HG02884 (cell line): Measurements from ENCODE around the gene ARSH.
"Not testable (repeated sequence)": the region's sequence is repeated elsewhere in the genome, so short reads cannot be mapped to it uniquely, and the experiment has no call there.

ENCODE experiments used
- ATAC-seq: cut with Tn5 transposase; IDR thresholded peaks from one replicate; pipeline ENCODE4 v1.9.1; 2021; ENCODE audit warnings: mild to moderate bottlenecking, moderate library complexity; ENCODE audit not compliant: unreplicated experiment

The ARSH gene

GRCh38 chrX:3029129-3029528, 22.8 kb downstream of the ARSH start:
- no peak for ATAC-seq

- ATAC-seq: no peak
Observed at GRCh38 chrX:3037218-3037617, 30.9 kb downstream of the ARSH start.

DNA sequence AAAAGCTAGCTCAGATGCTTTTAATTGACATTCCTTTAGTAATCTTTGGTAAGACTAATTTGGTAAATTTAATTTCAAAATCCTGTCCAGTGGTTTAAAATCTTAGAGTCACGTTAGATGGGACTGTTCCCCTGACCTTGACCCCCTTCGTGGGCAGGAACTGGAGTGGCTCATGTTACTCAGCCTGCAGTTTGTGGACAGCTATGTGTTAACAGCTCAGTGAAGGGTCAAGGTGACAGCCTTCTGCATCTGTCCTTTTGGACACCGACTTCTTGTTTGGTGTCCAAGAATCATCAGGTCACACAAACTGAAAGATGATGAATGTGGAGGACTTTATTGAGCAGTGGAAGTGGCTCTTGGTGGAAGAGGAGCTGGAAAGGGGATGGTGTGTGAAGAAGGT, 37.9 kb downstream of the ARSH start:
- no peak for ATAC-seq

DNA sequence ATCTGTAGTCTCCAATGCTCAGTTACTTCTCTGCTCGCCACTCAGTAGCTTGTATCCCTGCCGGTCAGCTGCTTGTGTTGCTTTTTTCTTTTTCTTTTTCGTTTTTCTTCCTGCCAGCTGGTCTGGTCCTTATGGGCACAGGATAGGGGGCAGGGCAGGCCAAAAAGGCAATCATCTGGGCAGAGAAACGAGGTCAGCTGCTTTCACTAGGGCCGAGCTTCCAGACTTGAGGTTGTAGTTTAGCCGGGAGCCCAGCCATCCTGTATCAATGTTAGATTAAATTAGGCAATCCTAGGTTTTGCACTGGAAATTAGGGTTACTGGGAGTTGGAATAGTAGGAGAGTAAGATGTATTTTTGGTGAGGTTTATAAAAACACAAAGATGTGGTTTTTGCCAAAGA, 38.3 kb downstream of the ARSH start:
- ATAC-seq: no peak

DNA sequence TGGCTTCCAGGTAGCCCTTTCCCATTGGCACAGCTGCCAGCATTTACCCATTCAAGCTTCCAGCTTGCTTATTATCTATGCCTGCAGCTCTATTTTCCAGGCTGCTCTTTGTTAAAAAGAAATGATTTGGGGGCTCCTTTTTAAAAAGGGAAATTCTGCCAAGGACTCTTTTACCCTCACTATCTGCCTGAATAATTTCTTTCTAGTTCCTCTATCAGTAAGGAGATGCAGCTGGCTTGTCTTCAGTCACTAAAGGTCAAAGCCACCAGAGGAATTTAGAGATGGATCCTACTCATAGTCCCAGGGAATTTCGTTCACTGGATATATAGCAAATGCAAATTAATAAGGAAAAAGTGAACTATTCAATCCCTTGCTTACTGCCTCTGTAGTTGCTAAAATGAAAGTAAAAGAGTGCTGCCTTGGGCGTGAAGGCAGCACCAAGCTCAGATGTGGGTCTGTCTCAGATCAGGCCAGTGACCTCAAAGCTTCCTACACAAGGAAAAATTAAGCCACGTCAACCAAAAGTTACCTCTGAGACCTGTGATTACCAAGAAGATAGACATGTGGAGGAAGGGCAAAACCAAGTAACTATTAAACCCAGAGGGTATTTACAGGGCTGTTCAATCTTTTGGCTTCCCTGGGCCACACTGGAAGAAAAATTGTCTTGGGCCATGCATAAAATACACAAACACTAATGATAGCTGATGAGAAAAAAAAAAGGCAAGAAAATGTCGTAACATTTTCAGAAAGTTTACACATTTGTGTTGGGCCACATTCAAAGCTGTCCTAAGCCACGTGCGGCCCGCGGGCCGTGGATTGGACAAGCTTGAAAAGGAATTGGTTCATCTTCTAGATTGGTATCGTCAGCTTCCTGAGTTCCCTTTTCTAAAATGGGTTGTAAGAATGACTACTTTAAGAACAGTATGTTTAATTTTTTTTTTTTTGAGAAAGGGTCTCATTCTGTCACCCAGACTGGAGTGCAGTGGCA, 40.2 kb downstream of the ARSH start:
- no peak for ATAC-seq

- not testable (repeated sequence) for ATAC-seq
Observed at GRCh38 chrX:3050523-3051175, 44.3 kb downstream of the ARSH start.

GRCh38 chrX:3052860-3053259, 46.5 kb downstream of the ARSH start:
- no peak for ATAC-seq

- no peak for ATAC-seq
Observed at GRCh38 chrX:3066555-3066954, 60.2 kb downstream of the ARSH start.

DNA sequence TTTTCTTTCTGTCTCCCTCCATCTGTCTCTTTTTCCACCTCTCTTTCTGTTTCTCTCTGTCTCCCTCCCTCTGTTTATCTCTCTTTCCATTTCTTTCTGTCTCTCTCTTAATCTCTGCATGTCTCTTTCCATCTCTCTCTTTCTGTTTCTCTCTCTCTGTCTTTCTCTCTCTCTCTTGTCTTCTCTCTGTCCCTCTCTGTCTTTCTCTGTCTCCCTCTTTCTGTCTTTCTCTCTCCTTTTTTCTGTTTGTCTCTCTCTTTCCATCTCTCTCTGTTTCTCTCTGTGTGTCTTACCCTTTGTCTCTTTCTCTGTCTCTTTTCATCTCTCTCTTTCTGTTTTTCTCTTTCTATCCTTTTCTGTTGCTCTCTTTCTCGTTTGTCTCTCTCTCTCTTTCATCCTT, 69.6 kb downstream of the ARSH start:
- no peak for ATAC-seq

DNA sequence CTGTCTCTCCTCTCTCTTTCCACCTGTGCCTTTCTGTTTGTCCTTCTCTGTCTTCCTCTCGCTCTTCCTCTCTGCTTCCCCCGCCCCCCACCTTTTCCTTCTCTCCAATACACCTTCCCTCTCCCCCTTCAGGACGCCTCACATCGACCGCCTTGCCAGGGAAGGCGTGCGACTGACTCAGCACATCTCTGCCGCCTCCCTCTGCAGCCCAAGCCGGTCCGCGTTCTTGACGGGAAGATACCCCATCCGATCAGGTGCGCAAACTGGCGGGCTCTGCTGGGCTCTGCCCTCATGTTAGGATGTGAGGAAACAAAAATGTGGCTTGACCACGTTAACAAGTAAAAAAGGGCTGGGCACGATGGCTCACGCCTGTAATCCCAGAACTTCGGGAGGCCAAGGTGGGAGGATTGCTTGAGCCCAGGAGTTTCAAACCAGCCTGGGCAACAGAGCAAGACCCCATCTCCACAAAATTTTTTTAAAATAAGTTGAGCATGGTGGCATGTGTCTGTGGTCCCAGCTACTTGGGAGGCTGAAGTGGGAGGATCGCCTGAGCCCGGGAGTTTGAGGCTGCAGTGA, 70.2 kb downstream of the ARSH start:
- no peak for ATAC-seq
